Stimulated activated effector memory CD8-positive, alpha-beta T cell treated with anti-CD3 and anti-CD28 coated beads, Interleukin-12 subunit alpha, Interleukin-12 subunit beta, amount 100 ng/mL, for 72 hours (primary cell): ENCODE results near the gene TRAPPC4.
A peak's percentile ranks its signal among the peaks of the same experiment; 100 is the strongest.
"Not testable (repeated sequence)": the region's sequence is repeated elsewhere in the genome, so short reads cannot be mapped to it uniquely, and the experiment has no call there.

Experiments
- ATAC-seq: fragments of 150-1000 bp; cut with Tn5 transposase; 2 replicates; pipeline ENCODE4 v1.10.0; 2021
- DNase-seq, 2 donors: peaks; one replicate each; pipeline ENCODE4 v3.0.0; 2021 to 2022; ENCODE audit warnings: low spot score in 2 of 2
- H3K27ac Mint-ChIP-seq: one replicate; pipeline ENCODE4 v1.8.0; 2022; ENCODE audit warnings: mild to moderate bottlenecking, mixed read lengths
- H3K36me3 Mint-ChIP-seq: one replicate; pipeline ENCODE4 v1.8.0; 2022; ENCODE audit warnings: mild to moderate bottlenecking, mixed read lengths
- H3K4me1 Mint-ChIP-seq: one replicate; pipeline ENCODE4 v1.8.0; 2022; ENCODE audit warnings: mixed read lengths
- H3K4me3 Mint-ChIP-seq: one replicate; pipeline ENCODE4 v1.8.0; 2022; ENCODE audit warnings: mild to moderate bottlenecking, mixed read lengths
- H3K9me3 Mint-ChIP-seq: one replicate; pipeline ENCODE4 v1.8.0; 2022; ENCODE audit warnings: mixed read lengths

Gene TRAPPC4

GRCh38 chr11:119041821-119042514 is 23.4 kb downstream of the TRAPPC4 start:
- Mint-ChIP-seq H3K9me3 (no peaks in the 10 kb centered on the region), H3K4me3 (no peak overlapping the region), H3K4me1 (peaks cover 10% of the 10 kb centered on the region), H3K27ac (no peak overlapping the region), H3K36me3 (peaks cover 33% of the 10 kb centered on the region)
- peak; percentile 55 for ATAC-seq
- no peak for DNase-seq

- Mint-ChIP-seq H3K9me3 (no peaks in the 10 kb centered on the region), H3K4me1 (peaks cover 16% of the 10 kb centered on the region), H3K27ac (no peak overlapping the region), H3K36me3 (peaks cover 42% of the 10 kb centered on the region), H3K4me3 (no peak overlapping the region)
- DNase-seq (no peak), ATAC-seq (no peak)
Measured at GRCh38 chr11:119042927-119043326, 24.4 kb downstream of the TRAPPC4 start.

DNA sequence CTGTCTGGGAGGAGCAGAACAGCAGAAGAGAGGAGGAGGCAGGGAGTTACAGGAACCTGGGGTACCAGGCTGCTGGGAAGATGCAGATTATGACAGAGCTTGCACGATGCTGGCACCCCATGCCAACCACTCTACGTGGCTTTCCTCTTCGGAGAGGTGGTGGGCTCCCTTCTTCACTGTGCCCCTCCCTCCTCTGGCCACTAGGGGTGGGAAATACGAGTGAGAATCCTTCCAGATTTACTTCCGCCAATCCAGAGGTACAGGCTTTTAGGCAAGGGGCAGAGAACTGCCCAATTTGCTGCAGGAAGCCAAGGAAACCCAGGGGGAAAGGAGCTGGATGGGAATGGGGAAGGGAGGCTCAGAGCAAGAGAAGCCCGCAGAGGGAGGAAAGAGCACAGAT is 26.1 kb downstream of the TRAPPC4 start:
- Mint-ChIP-seq H3K27ac (no peak overlapping the region), H3K36me3 (peaks cover 60% of the 10 kb centered on the region), H3K4me1 (peaks cover 16% of the 10 kb centered on the region), H3K9me3 (no peaks in the 10 kb centered on the region), H3K4me3 (no peak overlapping the region)
- ATAC-seq, result no peak
- DNase-seq, result no peak

DNA sequence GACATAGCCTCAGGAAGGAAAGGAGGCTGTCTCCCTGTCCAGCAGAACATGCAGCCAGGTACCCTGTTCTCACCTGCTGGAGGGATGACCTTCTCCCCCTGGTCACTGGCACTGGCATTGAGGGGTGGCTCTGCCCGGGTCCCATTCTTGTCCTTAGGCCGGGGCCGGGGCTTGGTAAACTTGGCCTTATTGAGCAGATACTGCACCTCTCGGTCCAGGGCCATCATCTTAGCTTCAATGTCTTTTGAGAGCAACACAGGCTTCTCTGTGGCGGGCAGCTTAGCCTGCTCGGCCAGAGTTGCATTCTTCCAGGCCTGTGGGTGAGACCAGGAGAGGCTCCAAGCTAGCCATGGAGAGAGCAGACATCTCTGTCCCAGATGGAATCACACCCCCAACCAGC is 27.9 kb downstream of the TRAPPC4 start:
- Mint-ChIP-seq H3K27ac (peak overlapping the region; percentile 69), H3K9me3 (no peaks in the 10 kb centered on the region), H3K4me1 (peaks cover 21% of the 10 kb centered on the region), H3K4me3 (no peak overlapping the region), H3K36me3 (peaks cover 78% of the 10 kb centered on the region)
- DNase-seq (no peak), ATAC-seq (no peak)

DNA sequence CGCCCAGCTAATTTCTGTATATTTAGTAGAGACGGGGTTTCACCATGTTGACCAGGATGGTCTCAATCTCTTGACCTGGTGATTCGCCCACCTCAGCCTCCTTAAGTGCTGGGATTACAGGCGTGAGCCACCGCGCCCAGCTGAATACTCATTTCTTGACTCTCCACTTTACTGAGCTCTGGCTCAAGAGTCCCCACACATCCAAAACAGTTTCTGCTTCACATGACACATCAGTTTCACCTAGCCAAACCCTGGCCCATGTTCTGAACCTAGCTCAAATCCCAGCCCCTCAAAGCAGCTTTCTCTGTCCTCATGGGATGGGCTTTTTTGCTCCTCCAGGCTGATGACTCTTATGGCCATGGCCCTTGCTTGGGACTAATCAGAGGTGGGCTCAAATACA is 28.6 kb downstream of the TRAPPC4 start:
- DNase-seq (no peak), ATAC-seq (peak; percentile 68)
- Mint-ChIP-seq H3K36me3 (peaks cover 85% of the 10 kb centered on the region), H3K27ac (peak overlapping the region; percentile 69), H3K4me3 (no peak overlapping the region), H3K4me1 (peaks cover 21% of the 10 kb centered on the region), H3K9me3 (no peaks in the 10 kb centered on the region)

DNA sequence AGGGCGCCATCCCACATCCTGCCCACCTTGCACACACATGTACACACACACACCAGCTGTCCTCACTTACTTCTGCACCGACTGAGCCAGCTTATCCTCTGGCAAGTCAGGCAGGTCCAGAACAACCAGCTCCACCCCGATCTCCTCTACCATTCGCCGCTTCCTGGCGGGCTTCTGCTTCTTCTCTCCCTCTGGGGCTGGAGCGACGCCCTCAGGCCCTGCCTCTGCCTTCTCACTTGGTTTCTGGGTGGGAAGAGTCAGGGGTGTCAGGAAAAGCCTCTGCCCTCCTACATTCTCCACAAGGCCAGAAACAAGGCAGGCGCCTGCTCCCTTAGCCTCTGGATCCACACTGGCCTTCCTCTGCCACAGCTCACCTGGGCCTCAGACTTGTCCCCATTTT is 30.1 kb downstream of the TRAPPC4 start:
- H3K9me3 Mint-ChIP-seq, result no peaks in the 10 kb centered on the region
- ATAC-seq (no peak), DNase-seq (no peak)
- H3K36me3 Mint-ChIP-seq, result peaks cover 99% of the 10 kb centered on the region
- H3K4me3 Mint-ChIP-seq, result no peak overlapping the region
- peaks cover 36% of the 10 kb centered on the region for H3K4me1 Mint-ChIP-seq
- H3K27ac Mint-ChIP-seq, result peak overlapping the region; percentile 69

- no peak for ATAC-seq
- Mint-ChIP-seq H3K36me3 (peaks cover 100% of the 10 kb centered on the region), H3K27ac (peak overlapping the region; percentile 69), H3K4me1 (peaks cover 40% of the 10 kb centered on the region), H3K9me3 (no peaks in the 10 kb centered on the region), H3K4me3 (no peak overlapping the region)
- no peak for DNase-seq
Measured at GRCh38 chr11:119049081-119049480, 30.5 kb downstream of the TRAPPC4 start.

DNA sequence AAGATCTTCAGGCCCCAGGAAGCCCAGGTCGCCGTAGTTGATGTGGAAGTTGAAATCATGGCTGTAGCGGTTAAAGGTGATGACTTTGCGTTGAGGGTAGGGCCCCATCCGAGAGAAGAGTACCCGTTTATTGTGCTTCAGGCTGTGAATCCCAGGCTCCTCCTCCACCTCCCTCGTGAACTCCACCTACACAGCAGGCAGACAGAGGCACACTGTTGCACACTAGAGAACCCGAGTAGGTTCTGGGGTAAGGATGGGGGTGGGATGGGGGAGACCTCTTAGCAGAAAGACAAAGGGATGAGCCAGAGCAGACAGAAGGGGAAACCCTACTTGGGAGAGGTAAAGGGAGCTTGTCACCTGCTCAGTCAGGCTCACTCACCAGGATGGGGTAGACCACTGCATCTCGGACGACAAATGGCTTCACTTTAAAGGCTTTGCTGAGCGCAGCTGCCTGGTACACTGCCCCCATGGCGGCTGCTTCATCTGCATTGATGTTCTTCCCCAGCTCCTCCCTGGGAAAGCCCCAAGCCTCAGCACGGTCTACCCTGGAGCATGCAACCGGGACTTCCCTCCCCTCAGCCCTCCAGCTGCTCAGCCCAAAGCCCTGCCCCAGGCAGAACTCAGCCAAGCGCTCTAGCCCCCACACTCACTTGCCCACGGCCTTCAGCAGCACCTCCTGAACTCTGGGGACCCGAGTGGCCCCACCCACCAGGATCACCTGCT is 33.0 kb downstream of the TRAPPC4 start:
- DNase-seq (no peak), ATAC-seq (peak; percentile 20)
- peaks cover 58% of the 10 kb centered on the region for H3K4me1 Mint-ChIP-seq
- peak overlapping the region; percentile 37 for H3K27ac Mint-ChIP-seq
- H3K4me3 Mint-ChIP-seq, result no peak overlapping the region
- H3K36me3 Mint-ChIP-seq, result peaks cover 100% of the 10 kb centered on the region
- no peaks in the 10 kb centered on the region for H3K9me3 Mint-ChIP-seq

GRCh38 chr11:119052163-119052814 is 33.7 kb downstream of the TRAPPC4 start:
- Mint-ChIP-seq H3K4me3 (no peak overlapping the region), H3K9me3 (no peaks in the 10 kb centered on the region), H3K27ac (peak overlapping the region; percentile 13), H3K36me3 (peaks cover 100% of the 10 kb centered on the region), H3K4me1 (peaks cover 56% of the 10 kb centered on the region)
- ATAC-seq (no peak), DNase-seq (no peak)

DNA sequence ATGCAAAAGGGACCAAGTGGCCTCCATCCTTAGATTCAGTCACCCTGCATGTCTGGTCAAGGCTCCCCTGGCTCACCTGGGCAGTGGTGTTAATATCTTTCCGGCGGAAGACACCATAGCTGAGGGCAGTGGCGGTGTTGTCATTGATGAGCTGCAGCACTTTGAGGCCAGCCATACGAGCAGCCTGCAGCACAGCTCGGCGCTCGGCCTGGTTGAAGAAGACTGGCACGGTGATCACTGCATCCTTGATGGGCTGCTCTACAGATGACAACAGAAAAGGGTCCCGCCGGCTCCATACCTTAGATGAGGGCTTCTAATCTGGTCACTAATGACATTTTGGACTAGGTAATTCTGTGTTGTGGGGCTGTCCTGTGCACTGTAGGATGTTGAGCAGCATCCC is 35.9 kb downstream of the TRAPPC4 start:
- H3K27ac Mint-ChIP-seq, result peak overlapping the region; percentile 13
- no peak overlapping the region for H3K4me3 Mint-ChIP-seq
- no peaks in the 10 kb centered on the region for H3K9me3 Mint-ChIP-seq
- DNase-seq (no peak), ATAC-seq (no peak)
- H3K36me3 Mint-ChIP-seq, result peaks cover 90% of the 10 kb centered on the region
- H3K4me1 Mint-ChIP-seq, result peaks cover 65% of the 10 kb centered on the region

DNA sequence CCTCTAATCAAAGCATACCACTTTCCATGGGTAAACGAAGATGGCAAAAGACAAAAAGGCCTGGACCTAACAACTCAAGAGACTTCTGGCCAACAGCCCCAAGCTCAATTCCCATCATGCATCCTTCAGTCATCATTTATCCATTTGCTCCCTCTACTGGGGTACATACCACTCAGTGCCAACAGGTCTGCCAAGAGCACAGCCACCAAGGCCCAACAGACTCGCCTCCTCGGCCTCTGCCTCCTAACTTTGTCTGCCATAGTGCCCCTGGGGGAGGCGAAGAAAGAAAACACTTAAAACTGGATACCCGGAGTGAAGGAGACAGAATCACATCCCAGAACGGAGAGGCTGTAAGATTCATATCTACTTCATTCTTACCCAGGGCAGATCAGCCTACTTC is 37.3 kb downstream of the TRAPPC4 start:
- Mint-ChIP-seq H3K9me3 (no peaks in the 10 kb centered on the region), H3K4me1 (peaks cover 65% of the 10 kb centered on the region), H3K27ac (peak overlapping the region; percentile 98), H3K36me3 (peaks cover 75% of the 10 kb centered on the region), H3K4me3 (peak overlapping the region; percentile 94)
- no peak for ATAC-seq
- peak in 1 of 2 donors; percentile 55 for DNase-seq

GRCh38 chr11:119056421-119056999 is 37.9 kb downstream of the TRAPPC4 start:
- Mint-ChIP-seq H3K4me1 (peaks cover 60% of the 10 kb centered on the region), H3K4me3 (peak overlapping the region; percentile 94)
- peak; percentile 5 for ATAC-seq

DNA sequence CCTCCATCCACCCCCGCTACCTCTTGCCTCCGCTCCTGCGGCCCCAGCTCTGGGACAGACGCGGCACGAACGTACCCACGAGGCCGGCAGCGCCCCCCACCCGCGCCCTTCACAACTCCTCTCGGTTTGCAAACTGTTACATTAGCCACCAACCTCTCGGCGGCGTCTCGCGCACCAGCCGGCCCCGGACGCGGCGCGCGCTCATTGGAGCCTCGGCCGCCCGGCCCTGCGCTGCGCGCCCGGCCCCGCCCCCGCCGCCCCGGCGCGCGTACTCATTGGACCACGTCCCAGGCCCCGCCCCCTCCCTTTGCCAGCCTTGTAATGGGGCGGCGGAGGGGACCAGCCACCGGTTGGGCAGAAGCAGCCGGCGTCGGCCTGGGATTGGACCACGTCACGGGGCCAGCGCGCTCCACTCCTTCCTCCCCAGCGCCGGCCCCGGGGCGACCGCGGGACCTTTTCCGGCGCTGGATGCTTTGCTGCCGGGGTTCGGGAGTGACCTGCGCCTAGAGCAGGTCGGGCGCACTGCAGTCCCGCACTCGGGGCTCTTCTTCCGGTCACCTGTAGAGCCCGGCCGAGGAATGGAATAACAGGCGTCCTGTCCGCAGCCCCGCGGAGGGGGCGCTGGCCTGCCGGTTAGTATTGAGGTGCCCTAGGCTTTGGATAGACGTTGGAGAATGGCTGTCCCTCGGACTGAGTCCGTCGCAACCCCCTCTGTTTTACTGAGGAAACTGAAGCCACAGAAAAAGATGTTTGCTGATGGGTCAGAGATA is 38.6 kb downstream of the TRAPPC4 start, which contains the start of gene HYOU1:
Gene HYOU1, minus strand, starts transcription at position 206 of the 770 bp plus-strand sequence. CDS start 1,045 bp downstream, outside the sequence.
- Mint-ChIP-seq H3K27ac (peak within 1 kb of the TSS; percentile 98), H3K4me1 (peaks cover 55% of the 10 kb centered on the region), H3K9me3 (no peaks in the 10 kb centered on the region), H3K4me3 (peak within 1 kb of the TSS; percentile 94), H3K36me3 (peaks cover 62% of the 10 kb centered on the region)
- ATAC-seq, result peak; percentile 95
- peak; percentile 97 to 98 for DNase-seq

More at GRCh38 chr11:119056421-119056999, 37.9 kb downstream of the TRAPPC4 start:
- H3K36me3 Mint-ChIP-seq, result peaks cover 69% of the 10 kb centered on the region
- no peaks in the 10 kb centered on the region for H3K9me3 Mint-ChIP-seq
- H3K27ac Mint-ChIP-seq, result peak overlapping the region; percentile 98
- DNase-seq, result peak in 1 of 2 donors; percentile 67

DNA sequence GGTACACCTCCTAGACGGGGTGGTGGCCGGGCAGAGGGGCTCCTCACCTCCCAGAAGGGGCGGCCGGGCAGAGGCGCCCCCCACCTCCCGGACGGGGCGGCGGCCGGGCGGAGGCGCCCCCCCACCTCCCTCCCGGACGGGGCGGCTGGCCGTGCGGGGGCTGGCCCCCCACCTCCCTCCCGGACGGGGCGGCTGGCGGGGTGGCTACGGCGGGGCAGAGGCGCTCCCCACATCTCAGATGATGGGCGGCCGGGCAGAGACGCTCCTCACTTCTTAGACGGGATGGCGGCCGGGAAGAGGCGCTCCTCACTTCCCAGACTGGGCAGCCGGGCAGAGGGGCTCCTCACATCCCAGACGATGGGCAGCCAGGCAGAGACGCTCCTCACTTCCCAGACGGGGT is 40.6 kb downstream of the TRAPPC4 start:
- not testable (repeated sequence) for DNase-seq, ATAC-seq, H3K4me3 Mint-ChIP-seq, H3K9me3 Mint-ChIP-seq, H3K27ac Mint-ChIP-seq
- Mint-ChIP-seq H3K36me3 (peaks cover 43% of the 10 kb centered on the region), H3K4me1 (peaks cover 41% of the 10 kb centered on the region)
